ENCODE results near the gene NME1.

- TF ChIP-seq, protein P1, sequence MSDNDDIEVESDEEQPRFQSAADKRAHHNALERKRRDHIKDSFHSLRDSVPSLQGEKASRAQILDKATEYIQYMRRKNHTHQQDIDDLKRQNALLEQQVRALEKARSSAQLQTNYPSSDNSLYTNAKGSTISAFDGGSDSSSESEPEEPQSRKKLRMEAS (IDR thresholded peaks at IDR 0.05): no peak
- no peak for TF ChIP-seq FOXM1 (IDR thresholded peaks at IDR 0.05; ENCODE audit: borderline replicate concordance, low read depth)
- no peak for TF ChIP-seq NFIC (IDR thresholded peaks at IDR 0.05)
- no peak for TF ChIP-seq CREB1 (IDR thresholded peaks at IDR 0.05; ENCODE audit: low read depth)
- TF ChIP-seq EP300 (IDR thresholded peaks at IDR 0.05; ENCODE audit: borderline replicate concordance): no peak
- TF ChIP-seq REST (IDR thresholded peaks at IDR 0.05; ENCODE audit: low read depth): no peak
- no peak for TF ChIP-seq TAF1 (IDR thresholded peaks at IDR 0.05; ENCODE audit: low read depth)
- TF ChIP-seq CEBPB (IDR thresholded peaks at IDR 0.05): no peak
- no peak for TF ChIP-seq TEAD4 (IDR thresholded peaks at IDR 0.05)
- TF ChIP-seq, protein P2, sequence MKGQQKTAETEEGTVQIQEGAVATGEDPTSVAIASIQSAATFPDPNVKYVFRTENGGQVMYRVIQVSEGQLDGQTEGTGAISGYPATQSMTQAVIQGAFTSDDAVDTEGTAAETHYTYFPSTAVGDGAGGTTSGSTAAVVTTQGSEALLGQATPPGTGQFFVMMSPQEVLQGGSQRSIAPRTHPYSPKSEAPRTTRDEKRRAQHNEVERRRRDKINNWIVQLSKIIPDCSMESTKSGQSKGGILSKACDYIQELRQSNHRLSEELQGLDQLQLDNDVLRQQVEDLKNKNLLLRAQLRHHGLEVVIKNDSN (IDR thresholded peaks at IDR 0.05): no peak
- no peak for TF ChIP-seq EGR1 (IDR thresholded peaks at IDR 0.05)
Measured at GRCh38 chr17:51147650-51148049, 5.7 kb upstream of the NME1 start.
